ENCODE data around the gene LASP1.

- TF ChIP-seq E2F6 (IDR thresholded peaks at IDR 0.05): no peak
- no peak for TF ChIP-seq MAX (IDR thresholded peaks at IDR 0.05)
- no peak for TF ChIP-seq JUN (IDR thresholded peaks at IDR 0.05; ENCODE audit: low read depth, low read length)
- no peak for TF ChIP-seq HDAC6 (IDR thresholded peaks at IDR 0.05; ENCODE audit: low read depth, low read length)
- no peak for TF ChIP-seq TBP (IDR thresholded peaks at IDR 0.05; ENCODE audit: low read depth, low read length)
- no peak for TF ChIP-seq POLR2A (IDR thresholded peaks at IDR 0.05; ENCODE audit: control extremely low read depth in 1 of 2, low read depth in 2 of 2, low read length in 2 of 2)
- TF ChIP-seq EZH2 (IDR thresholded peaks at IDR 0.05; ENCODE audit: low read depth, low read length, severe bottlenecking): no peak
- TF ChIP-seq SIX5 (IDR thresholded peaks at IDR 0.05; ENCODE audit: low read depth, low read length): no peak
- TF ChIP-seq CTCF (IDR thresholded peaks at IDR 0.05; ENCODE audit: control extremely low read depth in 1 of 3, insufficient read depth in 1 of 3, low read depth in 1 of 3, low read length in 3 of 3): no peak
- no peak for TF ChIP-seq KDM1A (IDR thresholded peaks at IDR 0.05; ENCODE audit: borderline replicate concordance, low read length)
Measured at GRCh38 chr17:38960402-38960801, 90.5 kb downstream of the LASP1 start.

Data from H1 (cell line).